GM21526 (cell line): ENCODE results near the gene CIAPIN1.

ENCODE experiments used
- ATAC-seq: cut with Tn5 transposase; IDR thresholded peaks from one replicate; pipeline ENCODE4 v1.9.1; 2021; ENCODE audit warnings: moderate library complexity; ENCODE audit not compliant: unreplicated experiment, low FRiP score

The CIAPIN1 gene

GRCh38 chr16:57447186-57447962, at the start of gene CIAPIN1, which contains the start of gene COQ9:
Gene CIAPIN1 (minus strand): TSS chr16:57447385. CDS start chr16:57440928, 6,457 bp downstream.
Gene COQ9 (plus strand): TSS chr16:57447479. CDS start chr16:57447506, 27 bp downstream.
- ATAC-seq: peak; percentile 95

GRCh38 chr16:57493767-57494166, 46.6 kb upstream of the CIAPIN1 start:
- no peak for ATAC-seq

DNA sequence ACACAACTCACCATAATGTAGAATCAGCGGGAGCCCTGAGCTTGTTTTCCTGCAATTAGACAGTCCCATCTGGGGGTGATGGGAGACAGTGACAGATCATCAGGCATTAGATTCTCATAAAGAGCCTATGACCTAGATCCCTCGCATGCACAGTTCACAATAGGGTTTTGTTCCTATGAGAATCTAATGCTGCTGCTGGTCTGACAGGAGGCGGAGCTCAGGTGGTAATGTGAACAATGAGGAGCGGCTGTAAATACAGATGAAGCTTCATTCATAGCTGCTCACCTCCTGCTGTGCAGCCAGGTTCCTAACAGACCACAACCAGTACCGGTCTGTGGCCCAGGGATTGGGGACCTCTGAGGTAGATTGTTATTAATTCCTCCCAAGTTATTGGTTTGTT, 42.0 kb upstream of the CIAPIN1 start:
- ATAC-seq: no peak

- ATAC-seq: no peak
Measured at GRCh38 chr16:57486858-57487834, 40.0 kb upstream of the CIAPIN1 start.

DNA sequence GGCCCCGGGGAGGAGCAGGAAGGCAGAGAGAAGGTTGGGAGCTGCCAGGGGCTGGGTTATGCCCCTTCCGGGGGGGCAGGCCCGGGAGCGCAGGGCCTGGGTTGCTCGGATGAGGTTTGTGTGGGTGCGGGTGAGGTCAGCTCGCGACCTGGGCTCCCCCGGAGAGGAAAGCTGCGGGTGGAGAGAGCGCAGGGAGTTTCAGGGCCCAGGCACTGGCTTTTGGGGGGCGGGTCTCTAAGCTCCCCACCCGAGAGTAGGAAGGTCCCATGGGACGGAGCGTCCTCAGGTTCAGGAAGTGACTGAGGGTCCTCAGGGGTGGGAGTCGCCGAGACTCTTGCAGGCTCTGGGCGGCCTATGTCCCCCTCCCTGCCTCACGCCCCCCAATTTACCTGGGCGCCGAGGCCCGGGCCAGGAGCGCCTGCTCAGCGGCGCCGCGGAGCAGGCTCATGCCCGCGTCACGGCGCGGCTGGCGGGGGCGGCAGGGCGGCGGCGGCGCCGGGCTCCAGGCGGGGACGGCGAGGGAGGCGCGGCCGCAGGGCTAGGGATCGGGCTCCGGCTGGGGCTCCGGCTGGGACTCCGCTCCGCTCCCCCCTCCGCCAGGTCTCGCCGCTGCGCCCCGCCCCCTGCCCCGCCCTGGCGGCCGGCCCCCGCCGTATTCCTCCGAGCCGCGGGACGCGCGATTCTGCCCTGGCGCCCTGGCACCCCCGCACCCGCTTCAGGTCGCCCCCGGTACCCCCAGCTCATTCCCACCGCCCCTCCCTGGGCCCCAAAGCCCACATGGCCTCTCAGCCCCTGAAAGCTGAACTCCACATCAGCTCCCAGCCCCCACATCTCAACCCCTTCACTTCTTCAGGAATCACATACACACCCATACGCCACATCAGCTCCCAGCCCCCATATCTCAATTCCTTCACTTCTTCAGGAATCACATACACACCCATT, 39.0 kb upstream of the CIAPIN1 start, which contains the start of gene DOK4:
TSS of gene DOK4 (minus strand) at position 578 of the 942 bp plus-strand sequence. CDS start 6,986 bp downstream, outside the sequence.
- ATAC-seq: peak; percentile 81

- no peak for ATAC-seq
Measured at GRCh38 chr16:57485091-57485915, 38.1 kb upstream of the CIAPIN1 start.

GRCh38 chr16:57484515-57485005, 37.4 kb upstream of the CIAPIN1 start:
- ATAC-seq: no peak

- no peak for ATAC-seq
Measured at GRCh38 chr16:57483725-57484514, 36.7 kb upstream of the CIAPIN1 start.

- no peak for ATAC-seq
Measured at GRCh38 chr16:57482845-57483545, 35.8 kb upstream of the CIAPIN1 start.

DNA sequence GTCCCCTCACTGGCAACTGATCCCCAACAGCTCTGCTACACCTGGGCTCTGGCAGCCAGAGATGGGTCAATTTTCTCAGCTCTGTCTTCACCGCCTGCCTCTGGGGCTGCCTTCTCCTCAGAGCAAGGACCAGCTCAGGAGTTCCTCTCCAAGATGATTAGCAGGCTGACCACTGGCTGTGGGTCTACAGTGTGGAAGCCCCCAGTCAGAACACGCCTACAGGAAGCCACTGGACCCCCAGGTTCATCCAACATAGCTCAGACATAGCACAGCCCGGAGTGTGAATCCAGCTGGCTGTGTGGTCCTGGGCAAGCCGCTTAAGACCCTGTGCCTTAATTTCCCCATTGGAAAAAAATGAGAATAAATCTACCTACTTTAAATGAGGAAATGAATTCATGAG, 34.2 kb upstream of the CIAPIN1 start:
- no peak for ATAC-seq

GRCh38 chr16:57480754-57481230, 33.6 kb upstream of the CIAPIN1 start:
- no peak for ATAC-seq

DNA sequence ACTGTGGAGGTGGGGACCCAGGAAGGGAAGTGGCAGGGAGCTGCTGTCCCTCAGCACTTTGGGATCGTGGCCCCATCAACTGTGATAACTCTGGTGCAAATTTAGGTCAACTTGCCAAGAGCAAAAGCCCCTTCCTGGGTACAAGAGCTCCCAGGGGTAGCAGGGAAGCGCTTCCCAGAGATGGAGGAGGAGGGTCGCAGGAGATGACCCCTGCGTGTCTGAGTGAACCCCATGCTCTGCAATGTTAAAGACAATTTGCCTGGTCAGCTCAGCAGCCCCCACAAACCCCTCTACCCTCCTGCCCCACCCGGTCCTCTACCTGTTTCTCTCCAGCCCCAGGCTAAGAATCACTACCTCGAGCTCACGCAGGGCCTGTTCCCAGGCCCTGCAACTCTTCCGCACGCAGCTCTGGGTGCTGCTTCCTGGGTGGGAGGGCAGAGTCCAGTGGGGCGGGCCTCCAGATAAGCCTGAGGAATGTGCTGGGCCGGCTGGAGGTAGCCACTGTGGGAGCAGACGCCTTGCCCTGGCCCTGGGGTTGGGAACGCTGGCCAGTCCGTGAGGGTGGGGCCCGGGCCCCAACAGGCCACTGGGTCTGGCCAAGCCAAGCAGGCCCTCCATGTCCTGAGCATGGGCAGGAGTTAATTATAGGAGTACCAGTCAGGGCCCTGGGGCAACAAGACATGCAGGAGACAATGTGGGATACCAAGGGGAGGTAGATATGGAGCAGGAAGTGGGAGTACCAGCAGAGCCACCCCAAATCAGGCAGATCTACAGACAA, 33.0 kb upstream of the CIAPIN1 start:
- ATAC-seq: no peak

DNA sequence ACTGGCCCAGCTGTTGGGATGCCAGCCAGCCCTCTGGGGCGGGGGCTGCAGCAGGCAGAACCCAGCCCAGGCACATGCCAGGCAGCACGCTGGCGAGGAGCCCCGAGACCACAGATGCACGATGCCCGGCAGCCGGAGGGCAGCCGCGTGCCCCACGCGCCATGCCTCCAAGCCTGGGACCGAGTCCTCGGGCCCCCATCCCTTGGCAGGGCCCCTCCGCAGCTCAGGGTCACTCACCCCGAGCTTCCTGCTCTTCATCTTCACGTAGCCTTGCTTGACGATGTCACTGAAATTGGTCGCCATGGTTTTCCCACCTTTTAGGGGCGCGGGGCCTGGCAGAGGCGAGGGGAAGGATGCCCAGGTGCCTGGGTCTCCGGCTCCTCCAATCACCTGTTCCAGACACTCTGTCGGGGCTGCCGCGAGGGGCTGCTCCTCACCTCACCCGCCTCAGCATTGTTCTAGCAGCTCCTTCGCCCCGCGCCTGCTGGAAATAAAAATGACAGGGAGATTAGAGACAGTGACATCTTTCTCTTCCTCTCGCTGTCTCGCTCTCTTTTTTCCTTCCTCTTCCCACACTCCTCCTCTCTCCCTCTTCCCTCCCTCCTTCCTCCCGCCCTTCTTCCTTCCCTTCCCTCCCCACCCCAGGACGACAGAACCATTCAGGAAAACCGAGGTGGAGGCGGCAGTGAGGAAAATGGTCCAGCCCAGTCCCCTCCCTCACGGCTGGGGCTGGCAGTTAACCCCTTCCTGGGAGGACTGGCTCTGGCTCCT, 32.2 kb upstream of the CIAPIN1 start:
- no peak for ATAC-seq

GRCh38 chr16:57478396-57479204, 31.4 kb upstream of the CIAPIN1 start:
- ATAC-seq: no peak

GRCh38 chr16:57477531-57478202, 30.5 kb upstream of the CIAPIN1 start:
- no peak for ATAC-seq
